ENCODE measurements around the gene P2RX7.
"Not testable (repeated sequence)": the region's sequence is repeated elsewhere in the genome, so short reads cannot be mapped to it uniquely, and the experiment has no call there.

GRCh38 chr12:121201140-121201539, 68.5 kb downstream of the P2RX7 start:
- TF ChIP-seq EZH2 (IDR thresholded peaks at IDR 0.05; ENCODE audit: borderline replicate concordance, low read depth, low read length, severe bottlenecking); CTCF (IDR thresholded peaks at IDR 0.05; ENCODE audit: borderline replicate concordance, extremely low read depth, low read length, poor library complexity, severe bottlenecking): not testable (repeated sequence)

All from DND-41 (cell line).